OCI-LY3 (cell line): ENCODE results near the gene KCTD3.

Experiments
- H2AFZ ChIP-seq: fragments of 200-600, 300-600 bp; shearing (Covaris generic); 2 replicates; pipeline ENCODE4 v1.6.0; 2014; ENCODE audit warnings: antibody characterized with exemption, low read depth, low read length
- H3K27ac ChIP-seq: fragments of 200-600, 300-600 bp; sonication (generic); 2 replicates; pipeline ENCODE4 v1.5.1; 2014; ENCODE audit warnings: mild to moderate bottlenecking, low read length, moderate library complexity, mixed read lengths
- H3K27me3 ChIP-seq: fragments of 200-600, 300-600 bp; sonication (generic); 2 replicates; pipeline ENCODE4 v1.6.1; 2014; ENCODE audit warnings: low read depth, low read length, mixed read lengths
- H3K36me3 ChIP-seq: fragments of 200-600, 300-600 bp; sonication (generic); replicated peaks from 2 replicates; pipeline ENCODE3; 2014; ENCODE audit warnings: low read depth, low read length, mixed read lengths
- H3K4me1 ChIP-seq: fragments of 300-600, 200-600 bp; sonication (generic); 2 replicates; pipeline ENCODE4 v1.6.1; 2014; ENCODE audit warnings: low read length, mixed read lengths
- H3K4me2 ChIP-seq: fragments of 200-600, 300-600 bp; sonication (generic); 2 replicates; pipeline ENCODE4 v1.6.1; 2014; ENCODE audit warnings: low read length, mixed read lengths
- H3K4me3 ChIP-seq: fragments of 300-600, 200-600 bp; sonication (generic); 2 replicates; pipeline ENCODE4 v1.5.1; 2014; ENCODE audit warnings: antibody characterized with exemption, mild to moderate bottlenecking, low read length, moderate library complexity
- H3K79me2 ChIP-seq: fragments of 300-600, 200-600 bp; shearing (Covaris generic); 2 replicates; pipeline ENCODE4 v1.6.1; 2014; ENCODE audit warnings: mild to moderate bottlenecking, low read length, mixed read lengths
- H3K9ac ChIP-seq: fragments of 300-600, 200-600 bp; shearing (Covaris generic); 2 replicates; pipeline ENCODE4 v1.6.0; 2014; ENCODE audit warnings: mild to moderate bottlenecking, low read length, moderate library complexity
- H3K9me3 ChIP-seq: fragments of 200-600, 300-600 bp; shearing (Covaris generic); 2 replicates; pipeline ENCODE4 v1.6.1; 2014; ENCODE audit warnings: low read length, mixed read lengths; ENCODE audit not compliant: insufficient read depth
- H4K20me1 ChIP-seq: fragments of 200-600, 300-600 bp; sonication (generic); 2 replicates; pipeline ENCODE4 v1.6.1; 2016; ENCODE audit warnings: low read length, mixed read lengths; ENCODE audit not compliant: insufficient read depth
- EZH2phosphoT487 ChIP-seq: fragments of 200-600 bp; shearing (Covaris generic); IDR thresholded peaks from 2 replicates; pipeline ENCODE4 v1.6.1; 2018; ENCODE audit warnings: antibody characterized with exemption, mixed run types, low read depth
- TF ChIP-seq, protein P1 (sequence below): fragments of 200-600, 300-600 bp; sonication (generic); IDR thresholded peaks from 2 replicates; pipeline ENCODE4 v1.5.1; 2014; ENCODE audit warnings: antibody characterized with exemption, low read length, low read depth

KCTD3 gene

DNA sequence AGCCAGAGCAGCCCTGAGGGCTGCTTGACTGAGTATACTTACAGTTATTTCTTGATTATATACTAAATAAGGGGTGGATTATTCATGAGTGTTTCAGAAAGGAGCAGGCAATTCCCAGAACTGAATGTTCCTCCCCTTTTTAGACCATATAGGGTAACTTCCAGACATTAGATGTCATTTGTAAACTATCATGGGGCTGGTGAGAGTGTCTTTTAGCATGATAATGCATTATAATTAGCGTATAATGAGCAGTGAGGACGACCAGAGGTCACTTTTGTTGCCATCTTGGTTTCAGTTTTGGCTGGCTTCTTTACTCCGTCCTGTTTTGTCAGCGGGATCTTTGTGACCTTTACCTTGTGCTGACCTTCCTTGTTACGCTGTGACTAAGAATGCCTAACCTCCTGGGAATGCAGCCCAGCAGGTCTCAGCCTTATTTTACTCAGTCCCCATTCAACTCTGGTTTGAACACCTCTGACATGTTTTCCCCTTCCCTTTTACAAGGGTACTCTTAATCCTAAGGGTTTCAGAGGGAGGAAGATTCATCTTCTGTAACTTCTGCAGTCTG lies 16.2 kb downstream of the KCTD3 start:
- Histone ChIP-seq H3K27me3 (no peaks in the 10 kb centered on the region), H4K20me1 (no peaks in the 10 kb centered on the region), H2AFZ (no peak overlapping the region), H3K9ac (no peak overlapping the region), H3K36me3 (peaks cover 55% of the 10 kb centered on the region), H3K27ac (no peak overlapping the region), H3K4me1 (no peaks in the 10 kb centered on the region), H3K79me2 (no peaks in the 10 kb centered on the region), H3K4me3 (no peak overlapping the region), H3K9me3 (no peaks in the 10 kb centered on the region), H3K4me2 (no peak overlapping the region)
- no peak for TF ChIP-seq EZH2phosphoT487
- TF ChIP-seq, protein P1, sequence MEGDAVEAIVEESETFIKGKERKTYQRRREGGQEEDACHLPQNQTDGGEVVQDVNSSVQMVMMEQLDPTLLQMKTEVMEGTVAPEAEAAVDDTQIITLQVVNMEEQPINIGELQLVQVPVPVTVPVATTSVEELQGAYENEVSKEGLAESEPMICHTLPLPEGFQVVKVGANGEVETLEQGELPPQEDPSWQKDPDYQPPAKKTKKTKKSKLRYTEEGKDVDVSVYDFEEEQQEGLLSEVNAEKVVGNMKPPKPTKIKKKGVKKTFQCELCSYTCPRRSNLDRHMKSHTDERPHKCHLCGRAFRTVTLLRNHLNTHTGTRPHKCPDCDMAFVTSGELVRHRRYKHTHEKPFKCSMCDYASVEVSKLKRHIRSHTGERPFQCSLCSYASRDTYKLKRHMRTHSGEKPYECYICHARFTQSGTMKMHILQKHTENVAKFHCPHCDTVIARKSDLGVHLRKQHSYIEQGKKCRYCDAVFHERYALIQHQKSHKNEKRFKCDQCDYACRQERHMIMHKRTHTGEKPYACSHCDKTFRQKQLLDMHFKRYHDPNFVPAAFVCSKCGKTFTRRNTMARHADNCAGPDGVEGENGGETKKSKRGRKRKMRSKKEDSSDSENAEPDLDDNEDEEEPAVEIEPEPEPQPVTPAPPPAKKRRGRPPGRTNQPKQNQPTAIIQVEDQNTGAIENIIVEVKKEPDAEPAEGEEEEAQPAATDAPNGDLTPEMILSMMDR, result no peak

DNA sequence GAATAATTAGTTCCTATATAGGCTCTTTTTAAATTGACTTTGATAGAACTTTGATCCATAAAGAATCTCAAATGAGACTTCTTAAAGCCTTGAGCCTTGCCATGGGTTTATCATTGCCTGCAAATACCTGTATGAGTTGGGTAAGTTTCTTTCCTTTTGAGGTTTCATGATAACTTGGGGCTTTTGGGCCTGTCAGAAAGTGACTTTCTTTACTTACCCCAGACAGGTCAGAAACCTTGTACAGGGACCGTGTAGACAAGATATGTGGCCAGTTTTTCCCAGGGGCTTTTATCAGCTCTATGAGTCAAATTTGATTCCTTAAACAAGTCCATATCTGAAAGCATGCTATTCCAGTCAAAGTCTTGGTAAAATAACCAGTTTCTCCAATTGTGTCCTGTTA lies 17.3 kb downstream of the KCTD3 start:
- Histone ChIP-seq H2AFZ (no peak overlapping the region), H3K4me1 (no peaks in the 10 kb centered on the region), H3K9me3 (no peaks in the 10 kb centered on the region), H4K20me1 (no peaks in the 10 kb centered on the region), H3K27ac (no peak overlapping the region), H3K4me2 (no peak overlapping the region), H3K79me2 (no peaks in the 10 kb centered on the region), H3K36me3 (peaks cover 56% of the 10 kb centered on the region), H3K4me3 (no peak overlapping the region), H3K27me3 (no peaks in the 10 kb centered on the region), H3K9ac (no peak overlapping the region)
- TF ChIP-seq, protein P1, result no peak
- TF ChIP-seq EZH2phosphoT487, result no peak

DNA sequence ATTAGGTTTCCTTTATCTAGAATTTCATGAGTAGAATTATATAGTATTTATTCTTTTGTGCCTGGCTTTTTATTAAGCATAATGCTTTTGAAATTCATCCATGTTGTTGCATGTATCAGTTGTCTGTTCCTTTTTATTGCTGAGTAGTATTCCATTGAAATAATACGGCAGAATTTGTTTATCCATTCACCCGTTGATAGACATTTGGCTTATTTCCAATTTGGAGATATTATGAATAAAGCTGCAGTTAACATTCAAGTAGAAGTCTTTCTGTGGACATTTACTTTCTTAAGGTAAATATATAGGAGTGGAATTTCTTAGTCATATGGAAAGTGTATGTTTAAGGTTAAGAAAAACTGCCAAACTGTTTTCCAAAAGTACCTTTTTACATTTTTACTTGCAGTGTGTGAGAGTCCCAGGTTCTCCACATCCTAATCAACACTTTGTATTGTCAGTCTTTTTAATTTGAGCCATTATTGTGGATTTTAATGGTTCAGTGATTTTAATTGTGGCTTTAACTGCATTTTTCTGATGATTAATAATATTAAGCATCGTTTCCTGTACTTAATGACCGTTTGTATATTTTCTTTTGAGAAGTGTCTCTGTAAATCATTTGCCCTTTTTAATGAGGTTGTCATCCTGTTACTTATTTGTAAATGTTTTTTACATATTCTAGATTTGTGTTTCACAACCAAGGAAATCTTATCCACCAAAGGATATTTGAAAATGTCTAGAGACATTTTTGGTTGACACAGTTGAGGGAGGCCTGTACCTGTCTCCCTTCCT lies 22.7 kb downstream of the KCTD3 start:
- Histone ChIP-seq H3K79me2 (no peaks in the 10 kb centered on the region), H3K4me2 (no peak overlapping the region), H4K20me1 (no peaks in the 10 kb centered on the region), H3K36me3 (peaks cover 33% of the 10 kb centered on the region), H3K9ac (no peak overlapping the region), H3K27ac (no peak overlapping the region), H2AFZ (no peak overlapping the region), H3K27me3 (no peaks in the 10 kb centered on the region), H3K4me3 (no peak overlapping the region), H3K4me1 (no peaks in the 10 kb centered on the region), H3K9me3 (no peaks in the 10 kb centered on the region)
- TF ChIP-seq, protein P1, result no peak
- TF ChIP-seq EZH2phosphoT487, result no peak

DNA sequence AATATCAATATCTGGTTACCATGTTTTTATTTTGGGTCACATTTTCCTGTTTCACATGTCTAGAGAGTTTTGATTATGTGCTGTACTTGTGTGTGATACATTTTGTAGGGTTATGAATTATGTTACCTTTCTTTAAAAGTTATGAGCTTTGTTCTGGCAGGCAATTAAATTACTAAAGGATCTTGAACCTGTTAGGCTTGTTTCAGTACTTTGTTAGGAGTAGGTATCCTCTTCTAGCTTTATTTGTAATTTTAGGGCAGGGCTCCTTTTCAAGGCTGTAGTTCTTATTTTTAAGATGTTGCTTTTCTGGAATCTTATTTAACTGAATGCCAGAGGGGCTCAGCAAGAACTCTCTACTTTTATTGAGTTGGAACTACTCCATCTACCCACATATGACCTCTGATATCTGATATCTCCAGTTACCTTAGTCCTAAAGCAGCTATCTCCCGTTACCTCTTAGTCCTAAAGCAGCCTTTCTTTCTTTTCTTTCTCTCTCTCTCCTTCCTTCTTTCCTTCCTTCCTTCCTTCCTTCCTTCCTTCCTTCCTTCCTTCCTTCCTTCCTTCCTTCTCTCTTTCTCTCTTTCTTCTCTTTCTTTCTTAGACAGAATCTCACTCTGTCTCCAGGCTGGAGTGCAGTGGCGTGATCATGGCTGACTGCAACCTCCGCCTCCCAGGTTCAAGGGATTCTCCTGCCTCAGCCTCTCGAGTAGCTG lies 23.8 kb downstream of the KCTD3 start:
- TF ChIP-seq, protein P1, result no peak
- no peak for TF ChIP-seq EZH2phosphoT487
- no peaks in the 10 kb centered on the region for H3K9me3 ChIP-seq
- H3K9ac ChIP-seq, result no peak overlapping the region
- H3K27ac ChIP-seq, result no peak overlapping the region
- no peak overlapping the region for H3K4me3 ChIP-seq
- no peaks in the 10 kb centered on the region for H3K27me3 ChIP-seq
- H4K20me1 ChIP-seq, result no peaks in the 10 kb centered on the region
- H2AFZ ChIP-seq, result no peak overlapping the region
- no peak overlapping the region for H3K4me2 ChIP-seq
- H3K79me2 ChIP-seq, result no peaks in the 10 kb centered on the region
- H3K4me1 ChIP-seq, result no peaks in the 10 kb centered on the region
- H3K36me3 ChIP-seq, result peaks cover 34% of the 10 kb centered on the region
